Vagina (tissue), 2 donors: ENCODE results near the gene KIF14.

Experiments used
- POLR2A ChIP-seq, 2 donors: fragments of 450-650 bp; IDR thresholded peaks; one replicate each; pipeline ENCODE4 v1.6.1; 2017; ENCODE audit warnings: antibody characterized with exemption in 2 of 2, mild to moderate bottlenecking in 2 of 2, moderate library complexity in 2 of 2
- TF ChIP-seq, protein P1 (sequence below), 3 experiments: fragments of 450-650 bp in 2 of 3; fragments of 200-600 bp in 1 of 3; sonication (generic) in 1 of 3; IDR thresholded peaks; one replicate each; pipeline ENCODE4 v1.5.1; 2017 to 2019; ENCODE audit warnings: antibody characterized with exemption in 3 of 3, mild to moderate bottlenecking in 2 of 3, moderate library complexity in 2 of 3

DNA sequence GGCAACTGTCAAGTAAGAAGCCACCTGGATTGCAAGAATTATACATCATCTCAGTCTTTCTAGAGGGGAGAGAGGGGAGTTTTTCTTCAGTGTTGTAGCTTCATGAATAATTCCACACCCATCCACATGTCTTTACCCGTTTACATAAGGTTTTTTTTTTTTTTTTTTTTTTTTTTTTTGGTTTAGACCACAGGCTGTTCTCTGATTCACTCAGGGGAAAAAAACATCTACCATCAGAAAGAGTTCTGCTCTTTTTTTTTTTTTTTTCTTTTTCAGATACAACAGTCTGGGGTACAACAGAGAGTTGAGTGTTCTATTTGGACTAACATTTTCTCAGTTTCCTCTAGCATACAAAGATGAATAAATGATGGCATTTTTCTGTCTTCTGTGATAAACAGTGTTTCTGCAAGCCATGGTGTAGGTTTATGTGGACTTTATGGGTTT lies 4.9 kb upstream of the KIF14 start:
- no peak for TF ChIP-seq POLR2A (IDR thresholded peaks at IDR 0.05)
- TF ChIP-seq, protein P1, sequence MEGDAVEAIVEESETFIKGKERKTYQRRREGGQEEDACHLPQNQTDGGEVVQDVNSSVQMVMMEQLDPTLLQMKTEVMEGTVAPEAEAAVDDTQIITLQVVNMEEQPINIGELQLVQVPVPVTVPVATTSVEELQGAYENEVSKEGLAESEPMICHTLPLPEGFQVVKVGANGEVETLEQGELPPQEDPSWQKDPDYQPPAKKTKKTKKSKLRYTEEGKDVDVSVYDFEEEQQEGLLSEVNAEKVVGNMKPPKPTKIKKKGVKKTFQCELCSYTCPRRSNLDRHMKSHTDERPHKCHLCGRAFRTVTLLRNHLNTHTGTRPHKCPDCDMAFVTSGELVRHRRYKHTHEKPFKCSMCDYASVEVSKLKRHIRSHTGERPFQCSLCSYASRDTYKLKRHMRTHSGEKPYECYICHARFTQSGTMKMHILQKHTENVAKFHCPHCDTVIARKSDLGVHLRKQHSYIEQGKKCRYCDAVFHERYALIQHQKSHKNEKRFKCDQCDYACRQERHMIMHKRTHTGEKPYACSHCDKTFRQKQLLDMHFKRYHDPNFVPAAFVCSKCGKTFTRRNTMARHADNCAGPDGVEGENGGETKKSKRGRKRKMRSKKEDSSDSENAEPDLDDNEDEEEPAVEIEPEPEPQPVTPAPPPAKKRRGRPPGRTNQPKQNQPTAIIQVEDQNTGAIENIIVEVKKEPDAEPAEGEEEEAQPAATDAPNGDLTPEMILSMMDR (IDR thresholded peaks at IDR 0.05): no peak
